LoVo (cell line): ENCODE results near the gene DSCAM.

Experiments used
- DNase-seq: peaks from one replicate; pipeline ENCODE4 v3.0.0-alpha.2; 2016; ENCODE audit warnings: low spot score

The DSCAM gene

DNA sequence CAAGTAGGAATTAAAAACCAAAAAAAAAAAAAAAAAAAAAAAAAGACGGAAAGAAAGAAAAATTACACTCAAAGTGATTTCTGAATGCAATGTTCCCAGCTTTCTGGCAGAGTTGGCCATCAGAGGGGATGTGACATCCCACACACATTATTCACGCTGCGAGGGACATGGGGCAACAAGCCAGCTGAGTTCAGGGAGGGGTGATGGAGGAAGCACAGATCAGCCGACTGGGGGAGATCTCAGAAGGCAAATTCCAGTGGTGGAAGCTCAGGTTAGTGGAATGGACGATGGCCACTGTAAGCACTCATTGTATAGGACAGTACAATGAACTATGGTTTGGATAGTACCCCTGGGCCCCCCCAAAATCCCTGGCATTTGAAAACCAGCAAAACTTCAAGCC lies 667.8 kb downstream of the DSCAM start:
- no peak for DNase-seq

DNA sequence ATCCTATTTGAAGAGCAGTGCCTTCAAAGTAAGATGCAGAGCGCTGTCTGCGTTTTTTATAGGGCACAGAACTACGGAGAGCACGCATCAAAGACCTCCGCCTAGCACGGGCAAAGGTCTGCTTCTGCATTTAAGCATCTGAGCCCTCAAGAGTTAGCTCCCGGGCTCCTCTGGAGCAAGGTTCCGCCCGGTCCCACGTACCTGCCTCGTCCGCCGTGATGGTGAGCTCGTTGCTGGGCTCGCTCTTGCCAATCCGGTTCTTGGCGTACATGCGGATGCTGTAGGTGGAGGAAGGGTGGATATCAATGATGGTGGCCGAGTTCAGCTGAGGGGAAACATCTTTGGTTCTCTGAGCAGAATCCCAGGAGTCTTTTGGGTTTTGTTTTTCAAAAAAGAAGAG lies 668.2 kb downstream of the DSCAM start:
- no peak for DNase-seq

DNA sequence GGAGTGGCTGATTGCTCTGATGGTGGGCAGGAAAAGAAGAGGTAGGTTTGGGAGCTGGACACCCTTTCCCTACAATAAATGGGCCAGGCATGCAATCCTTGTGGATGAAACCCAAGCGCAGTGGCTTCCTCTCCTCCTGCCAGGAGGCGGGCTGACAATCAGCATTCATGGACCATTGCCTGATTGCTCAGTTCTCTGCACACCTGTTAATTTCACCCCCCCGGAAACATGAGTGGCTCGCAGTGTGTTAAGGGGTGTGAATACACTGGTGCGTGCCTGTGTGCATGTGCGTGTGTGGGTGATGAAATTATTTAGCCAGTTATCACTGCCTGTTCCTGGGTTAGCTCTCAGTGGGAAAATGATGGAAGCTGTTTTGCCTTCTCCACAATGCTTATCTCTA lies 669.0 kb downstream of the DSCAM start:
- no peak for DNase-seq

DNA sequence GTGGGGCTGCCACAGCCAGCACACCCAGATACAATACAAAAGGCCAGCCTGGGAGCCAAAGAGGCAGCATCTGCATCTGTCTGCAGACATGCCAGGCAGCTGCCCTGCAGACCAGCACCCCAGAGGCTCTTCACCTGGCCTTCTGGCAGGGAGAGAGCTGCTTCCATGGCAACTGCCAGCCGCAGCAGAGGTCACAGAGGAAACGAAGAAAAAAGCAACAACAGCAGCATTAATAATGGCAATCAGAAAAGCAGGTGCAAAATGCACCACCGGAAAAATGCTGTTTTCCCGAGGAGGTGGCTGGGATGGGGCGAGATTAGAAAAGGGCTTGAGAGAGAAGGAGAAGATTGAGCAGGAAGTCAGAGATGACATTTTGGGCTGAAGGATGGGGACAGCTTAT lies 670.2 kb downstream of the DSCAM start:
- no peak for DNase-seq

DNA sequence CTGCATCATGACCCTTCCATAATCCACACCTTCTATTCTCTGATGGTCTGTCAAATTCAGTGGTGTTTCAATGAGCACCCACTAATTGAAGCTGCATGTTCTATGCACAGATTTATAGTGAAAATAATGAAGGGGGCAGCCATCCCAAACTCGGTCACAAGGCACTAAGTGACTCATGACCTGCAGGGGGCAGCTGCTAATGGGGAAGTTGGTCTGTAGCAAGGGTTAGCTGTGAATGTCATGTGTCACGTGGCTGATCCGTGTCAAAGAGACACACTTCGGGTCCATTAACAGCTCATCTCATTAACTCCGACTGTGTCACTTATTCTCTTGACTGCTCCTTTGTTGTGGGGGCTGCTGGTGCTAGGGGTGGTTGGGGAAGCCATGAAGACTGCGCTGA lies 673.1 kb downstream of the DSCAM start:
- DNase-seq: no peak

DNA sequence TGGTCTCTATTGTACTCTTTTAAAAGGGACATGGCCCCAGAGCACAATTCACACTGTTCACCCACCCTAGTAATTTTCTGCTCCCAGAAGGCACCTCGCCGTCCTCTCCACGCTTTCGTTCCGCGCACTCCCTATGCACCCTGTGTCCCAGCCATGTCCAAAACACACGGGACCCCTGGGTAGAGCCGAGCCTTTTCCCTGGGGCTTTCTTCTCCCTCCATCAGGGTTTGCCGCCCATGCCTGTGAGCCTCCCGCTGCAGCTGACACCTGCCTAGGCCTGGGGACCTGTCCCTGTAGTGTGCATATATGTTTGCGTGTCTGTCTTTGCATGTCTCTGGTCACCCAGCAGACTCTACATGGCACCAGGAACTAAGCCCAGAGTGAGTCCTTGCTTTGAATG lies 677.0 kb downstream of the DSCAM start:
- DNase-seq: no peak

DNA sequence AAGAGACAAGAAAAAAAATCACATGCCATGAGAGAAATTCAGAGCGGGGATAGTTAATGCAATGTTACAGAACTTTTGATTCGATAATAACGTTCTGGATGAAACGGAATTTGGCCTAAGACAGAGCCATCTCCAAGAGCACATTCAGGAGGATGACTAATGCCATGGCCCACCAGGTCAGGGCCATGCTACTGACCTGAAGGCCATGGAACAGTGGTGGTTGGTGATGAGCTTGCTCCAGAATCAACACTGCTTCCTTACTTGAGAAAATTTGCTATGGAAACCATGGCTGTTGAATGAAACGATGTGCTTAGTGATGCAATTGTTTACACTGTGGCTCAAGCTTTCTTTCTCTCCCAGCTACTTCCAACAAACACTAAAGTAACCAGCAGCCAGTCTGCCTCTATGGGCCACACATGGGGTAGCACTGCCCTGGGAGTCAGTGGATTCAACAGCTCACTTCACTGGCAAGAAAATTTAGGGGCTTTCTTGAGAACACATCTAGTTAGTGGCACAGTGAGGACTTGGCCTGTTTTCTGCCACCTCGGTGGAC lies 680.6 kb downstream of the DSCAM start:
- DNase-seq: no peak

DNA sequence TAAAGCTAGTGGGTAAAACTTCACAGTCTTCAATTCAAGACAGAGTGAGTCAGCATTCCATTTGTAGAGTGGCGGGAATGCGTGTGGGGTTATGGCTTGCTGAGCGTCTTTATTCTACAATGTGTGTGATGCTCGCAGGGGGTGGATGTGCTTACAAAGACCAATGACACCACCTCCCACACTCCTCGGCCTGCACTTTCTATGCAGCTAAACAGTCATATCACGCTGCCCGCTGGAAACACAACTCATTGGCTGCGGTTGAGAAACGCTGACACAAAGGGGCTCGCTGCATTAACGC lies 681.2 kb downstream of the DSCAM start:
- DNase-seq: no peak

DNA sequence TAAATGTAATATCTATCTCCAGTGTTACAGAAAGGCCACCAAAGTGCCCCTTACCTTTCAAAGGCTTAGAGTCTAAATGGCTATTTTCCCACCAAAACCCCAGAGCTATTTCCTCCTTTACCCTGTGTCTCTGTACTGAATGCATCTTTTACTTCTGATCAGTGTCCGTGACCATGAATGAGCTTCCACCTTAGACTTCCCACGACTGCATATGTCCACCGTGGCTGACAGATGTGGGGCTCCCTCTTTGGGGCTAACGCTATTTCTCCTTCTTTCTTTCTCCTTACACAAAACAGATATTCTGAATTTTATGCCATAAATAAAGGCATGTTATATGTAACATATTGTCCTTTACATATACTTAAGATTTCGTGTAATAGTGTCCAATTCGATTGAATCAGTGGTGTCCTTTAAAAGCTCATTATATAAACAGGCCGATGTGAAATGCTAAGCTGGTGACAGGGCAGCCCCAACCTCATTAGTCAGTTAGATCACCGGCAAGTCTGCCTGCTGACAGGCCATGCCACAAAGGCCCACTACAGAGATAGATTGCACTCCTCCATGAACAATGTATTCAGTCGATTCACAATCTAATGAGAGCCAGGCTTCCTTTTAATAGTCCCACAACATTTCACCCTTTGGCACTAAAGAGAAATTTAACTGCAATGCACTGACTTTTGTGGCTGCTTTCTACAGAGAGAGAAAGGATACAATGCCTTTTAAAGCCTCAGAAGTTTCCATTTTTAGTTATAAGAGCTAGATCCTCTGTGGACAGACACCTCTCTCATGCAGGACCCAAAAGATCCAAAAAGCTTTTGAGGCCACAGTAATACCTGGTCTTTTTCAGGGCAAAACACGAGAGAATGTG lies 681.8 kb downstream of the DSCAM start:
- DNase-seq: no peak

DNA sequence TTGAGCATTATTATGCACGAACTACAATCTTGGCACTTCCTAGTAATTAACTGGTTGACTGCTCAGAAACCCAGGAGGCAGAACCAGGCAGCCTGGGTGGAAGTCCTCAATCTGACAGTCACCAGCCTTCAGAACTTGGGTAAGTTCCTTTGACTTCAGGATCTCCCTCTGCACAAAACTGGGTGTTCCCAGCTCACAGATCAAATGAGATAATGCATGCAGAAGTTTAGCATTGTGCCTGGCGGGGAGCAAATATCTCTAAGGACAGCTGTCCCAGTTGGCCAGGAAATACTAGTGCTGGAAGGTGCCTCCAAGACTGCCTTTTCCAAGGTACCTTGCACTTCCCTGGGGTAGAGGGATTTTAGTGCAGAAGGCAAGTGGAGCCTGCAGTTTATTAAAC lies 684.9 kb downstream of the DSCAM start:
- no peak for DNase-seq

DNA sequence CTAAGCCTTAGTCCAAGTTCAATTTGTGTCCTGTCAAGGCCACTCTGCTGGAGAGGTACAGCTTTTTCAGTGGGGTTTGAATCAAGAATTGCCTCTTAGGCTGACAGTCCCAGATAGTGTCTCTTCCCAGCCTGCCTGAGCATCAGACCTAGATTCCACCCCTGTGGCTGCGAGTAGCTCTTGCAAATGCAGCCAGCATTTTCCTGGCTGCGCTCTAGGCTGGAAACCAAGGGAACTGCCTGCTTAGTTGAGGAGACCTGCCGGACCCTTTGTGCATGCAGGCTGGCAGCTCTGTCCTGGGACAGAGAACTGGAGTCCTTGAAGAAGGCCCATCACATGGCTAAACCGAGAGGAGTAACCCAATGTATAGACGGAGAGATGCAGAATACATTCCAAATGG lies 686.0 kb downstream of the DSCAM start:
- DNase-seq: no peak

DNA sequence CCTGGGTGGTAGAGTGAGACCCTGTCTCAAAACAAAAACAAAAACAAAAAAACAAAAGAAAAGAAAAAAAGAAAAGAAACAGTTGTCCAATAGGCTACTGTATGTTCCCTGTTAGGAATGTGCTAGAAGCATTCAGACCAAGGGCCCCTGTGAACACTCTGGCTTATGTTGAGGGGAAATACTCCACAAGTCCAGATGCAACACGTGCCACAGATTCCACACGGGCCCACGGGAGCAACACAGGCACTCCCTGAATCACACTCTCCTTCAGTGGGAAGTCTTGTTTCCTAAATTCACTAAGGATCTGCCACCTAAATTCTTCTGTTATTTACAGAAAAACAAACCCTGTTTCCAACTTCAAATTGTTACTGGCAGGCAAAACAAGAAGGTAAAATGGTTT lies 688.6 kb downstream of the DSCAM start:
- DNase-seq: no peak

DNA sequence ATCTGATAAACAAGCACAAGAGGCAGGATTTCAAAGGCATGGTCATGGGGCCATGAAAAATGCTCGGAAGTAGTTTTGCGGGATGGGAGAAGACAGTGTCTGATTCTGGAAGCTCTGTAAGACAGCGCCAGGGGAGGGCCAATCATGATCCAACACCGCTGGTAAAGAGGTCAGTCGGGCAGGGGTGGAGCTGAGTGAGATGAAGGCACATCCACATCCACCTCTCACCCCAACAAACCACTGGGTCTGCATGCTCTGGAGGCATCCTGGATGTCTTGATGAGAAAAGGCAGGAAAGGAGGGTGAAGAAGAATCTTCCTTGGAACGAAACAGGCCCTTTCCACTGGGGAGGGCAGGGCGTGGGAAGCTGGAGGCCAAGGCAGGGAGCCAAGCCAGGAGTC lies 691.4 kb downstream of the DSCAM start:
- DNase-seq: no peak

DNA sequence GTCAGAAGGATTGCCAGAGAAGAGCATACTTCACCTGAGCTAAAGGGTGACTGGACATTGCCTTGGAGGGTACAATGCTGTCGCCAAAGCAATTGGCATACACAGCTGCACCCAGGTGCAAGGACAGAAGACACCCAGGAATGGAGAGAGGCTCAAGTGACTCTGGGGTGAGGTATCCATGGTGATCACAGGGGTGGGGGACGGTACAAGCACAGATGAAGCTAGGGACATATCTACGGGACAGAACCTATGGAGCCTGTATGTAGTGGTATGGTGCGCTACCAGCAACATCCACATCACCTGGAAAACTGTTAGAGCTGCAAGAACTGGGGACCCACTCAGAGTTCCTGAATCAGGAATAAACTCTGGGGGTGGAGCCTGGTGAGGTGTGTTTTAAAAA lies 693.6 kb downstream of the DSCAM start:
- no peak for DNase-seq

DNA sequence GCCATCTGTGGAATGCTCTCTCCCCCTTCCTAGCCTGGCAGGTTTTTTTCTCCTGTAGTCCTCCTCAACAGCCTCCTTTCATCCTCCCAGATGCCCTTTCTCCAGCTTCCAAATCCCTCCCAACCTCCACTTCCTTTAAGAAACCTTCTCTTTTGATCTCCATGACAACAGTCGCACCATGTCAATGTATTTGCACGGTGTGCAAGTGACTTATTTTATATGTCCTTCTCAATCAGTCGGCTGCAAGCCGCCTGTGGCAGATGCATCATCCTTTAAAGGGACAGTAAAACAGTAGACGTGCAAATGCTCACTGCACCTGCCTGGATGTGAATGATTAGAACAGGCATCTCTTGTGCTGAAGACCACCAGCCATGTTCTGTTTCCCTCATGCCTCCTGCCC lies 694.5 kb downstream of the DSCAM start:
- no peak for DNase-seq

DNA sequence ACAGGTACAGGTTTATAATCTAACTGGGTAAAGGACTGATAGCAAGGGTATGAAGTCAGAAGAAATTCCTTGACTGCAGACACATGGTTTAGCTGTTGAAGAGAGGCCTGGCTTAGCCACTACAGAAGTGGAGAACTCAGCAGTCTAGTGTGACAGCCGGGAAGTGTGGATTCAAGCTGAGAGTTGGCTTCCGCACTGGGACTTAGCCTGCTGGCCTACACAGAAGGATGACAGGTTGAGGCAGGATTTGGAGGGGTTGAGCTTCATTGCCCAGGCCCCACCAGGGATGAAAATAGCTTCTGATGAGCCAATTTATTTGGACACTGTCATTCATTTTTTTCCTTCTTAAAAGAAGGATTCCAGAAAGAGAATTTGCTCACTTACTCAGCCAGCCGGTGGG lies 695.3 kb downstream of the DSCAM start:
- no peak for DNase-seq

DNA sequence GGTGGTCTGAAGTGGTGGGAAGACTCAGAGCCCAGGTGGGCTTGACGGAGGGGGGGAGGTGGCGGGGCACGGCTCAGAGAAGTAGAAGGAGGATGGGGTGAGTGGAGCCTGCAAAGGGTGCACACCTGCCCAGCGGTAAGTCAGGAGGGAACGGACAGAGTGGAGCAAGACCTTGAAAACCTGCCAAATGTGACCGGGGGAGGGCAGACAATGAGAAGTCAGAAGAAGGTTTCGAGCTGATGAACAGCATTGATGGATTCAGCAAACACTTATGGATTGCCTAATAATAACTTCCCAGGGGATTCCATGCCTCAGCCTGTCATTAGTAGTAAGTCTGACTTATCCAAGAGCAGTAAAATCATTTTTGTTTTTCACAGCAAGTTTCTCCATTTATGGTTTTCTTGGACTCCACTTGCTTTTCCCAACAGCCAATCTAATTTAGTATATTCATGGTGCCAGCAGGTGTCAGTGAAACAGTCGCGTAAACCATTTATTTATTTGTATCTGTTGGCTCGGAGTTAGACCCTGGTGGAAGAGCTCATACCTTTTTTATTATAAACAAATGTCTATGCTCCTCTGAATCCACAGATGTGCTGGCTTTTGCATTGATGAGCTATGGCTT lies 700.6 kb downstream of the DSCAM start:
- no peak for DNase-seq

DNA sequence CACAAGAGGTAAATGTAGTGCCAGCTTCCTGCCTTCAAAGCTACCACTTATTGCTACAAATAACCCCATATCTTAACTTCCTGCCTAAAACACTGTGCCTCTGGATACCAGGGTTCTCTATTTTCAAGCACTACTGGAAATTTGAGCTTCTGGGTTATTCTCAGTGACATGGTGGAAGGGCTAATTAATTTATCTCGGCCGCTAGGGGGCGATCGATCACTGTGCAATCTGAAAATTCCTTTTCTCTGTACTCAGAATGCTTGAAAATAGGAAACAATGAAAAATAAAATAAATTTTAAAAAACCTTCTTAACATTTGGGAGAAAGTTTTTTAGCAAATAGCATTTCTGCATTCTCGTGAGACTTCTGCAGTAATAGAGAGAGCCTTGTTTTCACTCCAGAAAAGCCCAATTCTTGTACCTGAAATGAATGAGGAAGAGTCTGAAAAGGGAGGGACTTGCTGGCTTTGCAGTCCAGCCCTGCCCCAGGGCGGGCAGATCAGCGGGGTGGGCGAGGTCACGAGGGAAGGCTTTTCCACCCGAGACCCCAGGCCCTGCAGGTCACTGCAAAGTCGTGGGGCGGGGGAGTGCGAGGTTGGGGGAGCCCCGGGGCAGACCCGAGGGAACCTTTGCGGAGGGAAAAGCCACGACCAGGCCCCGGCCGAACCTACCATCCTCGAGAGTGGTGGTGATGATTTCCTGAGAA lies 703.0 kb downstream of the DSCAM start:
- peak; percentile 61 for DNase-seq

DNA sequence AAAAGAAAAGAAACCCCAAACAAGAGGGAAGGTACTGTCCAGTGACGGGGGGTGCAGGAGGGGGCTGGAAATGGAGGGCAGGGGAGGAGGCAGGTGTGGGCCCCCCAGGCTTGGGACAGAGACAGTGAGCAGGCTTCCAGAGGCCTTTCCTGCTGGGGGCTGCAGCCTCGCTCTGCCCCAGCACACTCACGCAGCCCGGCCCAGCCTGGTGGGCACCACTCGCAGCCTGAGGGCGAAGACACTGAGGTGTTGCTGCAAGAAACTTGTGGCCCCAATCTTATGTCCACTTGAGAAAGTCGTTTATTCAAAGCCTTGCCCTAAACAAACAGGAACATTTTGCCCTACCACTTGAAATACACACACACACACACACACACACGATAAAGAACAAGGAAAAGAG lies 705.3 kb downstream of the DSCAM start:
- DNase-seq: no peak

DNA sequence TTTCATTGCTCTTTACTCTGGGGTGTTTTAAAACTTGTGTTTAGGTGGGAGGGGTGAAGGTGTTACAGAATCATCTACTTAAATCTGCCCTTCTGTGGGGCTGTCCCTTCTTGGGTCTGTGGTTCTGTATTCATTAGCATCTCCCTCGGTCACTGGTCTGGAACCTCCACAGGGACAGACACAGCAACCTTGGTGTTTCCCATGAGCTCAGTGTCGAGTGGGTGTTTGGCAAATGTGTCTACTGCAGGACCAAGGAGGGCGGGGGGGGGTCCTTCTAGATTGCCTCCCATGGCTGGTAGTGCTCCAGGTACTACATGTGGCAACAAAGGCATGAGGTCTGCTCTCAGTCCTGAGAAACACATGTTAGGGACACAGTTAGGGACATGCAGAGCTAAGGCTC lies 706.3 kb downstream of the DSCAM start:
- DNase-seq: no peak

DNA sequence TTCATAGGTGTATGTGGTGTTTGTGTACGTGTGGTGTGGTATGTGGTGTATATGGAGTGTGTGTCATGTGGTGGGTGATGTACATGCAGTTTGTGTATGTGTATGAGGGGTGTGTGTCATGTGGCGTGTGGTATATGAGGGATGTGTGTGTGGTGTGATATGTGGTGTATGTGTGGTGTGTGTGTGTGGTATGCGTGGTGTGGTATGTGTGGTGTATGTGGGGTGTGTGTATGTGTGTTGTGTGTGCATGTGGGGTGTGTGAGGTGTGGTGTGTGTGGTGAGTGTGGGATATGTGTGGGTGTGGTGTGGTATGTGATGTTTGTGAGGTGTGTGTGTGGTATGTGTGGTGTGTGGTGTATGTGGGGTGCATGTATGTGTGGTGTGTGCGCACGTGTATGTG lies 707.3 kb downstream of the DSCAM start:
- DNase-seq: no peak

DNA sequence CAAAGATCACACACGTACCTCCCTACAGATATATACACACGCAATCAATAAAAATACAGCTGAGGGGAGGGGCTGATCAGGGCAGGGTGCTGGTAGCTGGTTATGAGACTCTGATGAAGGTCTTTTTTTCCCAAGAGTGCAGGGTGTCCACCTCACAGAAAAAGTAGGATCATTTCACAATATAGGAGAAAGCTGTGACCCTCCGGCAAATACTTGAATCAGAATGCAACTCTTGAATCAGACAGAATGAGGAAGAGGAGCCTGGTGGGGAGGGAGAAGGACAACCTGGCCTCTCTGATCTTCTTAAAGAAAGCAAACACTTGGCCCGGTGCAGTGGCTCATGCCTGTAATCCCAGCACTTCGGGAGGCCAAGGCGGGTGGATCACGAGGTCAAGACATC lies 710.4 kb downstream of the DSCAM start:
- DNase-seq: no peak
